Uterus (tissue), 4 donors: Measurements from ENCODE around the gene DMRTB1. TPM values are rescaled to one million over a fixed set of nuclear protein-coding genes. Genes with fewer than 3 reads are reported as not detected.

Source experiments
- DNase-seq, 2 donors: peaks; one replicate each; pipeline ENCODE4 v3.0.0-alpha.2; 2019 to 2020
- H3K27ac ChIP-seq, 2 donors: fragments of 200-600 bp; sonication (generic); 1 replicate in 1 of 2; 2 replicates in 1 of 2; pipeline ENCODE4 v1.5.1; 2016 to 2018
- H3K27me3 ChIP-seq, 2 donors: fragments of 200-600 bp; sonication (generic); one replicate each; pipeline ENCODE4 v1.5.1; 2018 to 2019; ENCODE audit warnings: control low read depth in 1 of 2
- H3K36me3 ChIP-seq, 2 donors: fragments of 200-600 bp; sonication (generic); one replicate each; pipeline ENCODE4 v1.5.1; 2019; ENCODE audit warnings: control low read depth in 1 of 2
- H3K4me1 ChIP-seq, 2 donors: fragments of 200-600 bp; sonication (generic); one replicate each; pipeline ENCODE4 v1.5.1; 2018 to 2019; ENCODE audit warnings: control low read depth in 1 of 2
- H3K4me3 ChIP-seq, 2 donors: fragments of 200-600 bp; sonication (generic); 1 replicate in 1 of 2; 2 replicates in 1 of 2; pipeline ENCODE4 v1.5.1; 2018 to 2019; ENCODE audit warnings: mild to moderate bottlenecking in 1 of 2
- H3K9me3 ChIP-seq, 2 donors: fragments of 200-600 bp; sonication (generic); one replicate each; pipeline ENCODE4 v1.5.1; 2019; ENCODE audit warnings: control low read depth in 1 of 2
- POLR2A ChIP-seq, 2 donors: fragments of 450-650 bp; IDR thresholded peaks; one replicate each; pipeline ENCODE4 v1.6.1; 2016; ENCODE audit warnings: antibody characterized with exemption in 2 of 2, mild to moderate bottlenecking in 1 of 2, moderate library complexity in 1 of 2
- intact Hi-C: fragments of 100-400 bp; cut with DNase I; formaldehyde crosslinking; loops from one replicate; pipeline ENCODE4 v1.15.1; 2023; ENCODE audit warnings: low total_unique reads
- total RNA-seq, 4 donors: library from RNA; depleted of rRNA in 3 of 4; stranded (reverse); fragments of >200 nt in 3 of 4; gene quantifications; one replicate each; pipeline versions ENCODE4 v1.1.0 to v1.2.4, GENCODE V29; 2014 to 2023
- TF ChIP-seq, protein P1 (sequence below), 4 experiments: fragments of 200-600 bp in 2 of 4; fragments of 450-650 bp in 2 of 4; sonication (generic) in 2 of 4; IDR thresholded peaks; one replicate each; pipeline ENCODE4 v1.5.1; 2016 to 2019; ENCODE audit warnings: antibody characterized with exemption in 4 of 4, mild to moderate bottlenecking in 2 of 4, moderate library complexity in 1 of 4
- donor health status: DM: yes; HTN: yes; CAD: no.

Gene DMRTB1
- total RNA-seq, 4 donors from 2014 or later: not detected

DNA sequence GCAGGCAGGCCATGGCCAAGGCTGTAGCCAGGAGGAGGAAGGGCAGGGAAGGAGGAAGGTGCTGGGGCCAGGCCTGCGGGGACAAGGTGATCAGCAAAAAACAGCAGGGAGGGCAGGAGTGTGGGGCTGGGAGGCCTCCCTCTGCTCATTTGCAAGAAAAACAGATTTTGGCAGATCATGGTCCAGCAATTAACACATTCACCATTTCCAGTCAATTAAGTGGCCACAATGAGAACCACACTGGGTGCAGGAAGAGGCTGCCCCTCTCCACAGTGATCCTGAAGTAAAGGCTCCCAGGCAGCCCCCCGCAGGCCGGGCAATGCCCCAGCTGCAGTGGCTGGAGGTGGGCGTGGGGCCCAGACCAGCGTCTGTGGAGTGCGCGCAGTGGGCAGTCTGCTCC lies 54.6 kb downstream of the DMRTB1 start:
- Histone ChIP-seq H3K9me3 (no peaks in the 10 kb centered on the region), H3K36me3 (no peaks in the 10 kb centered on the region), H3K27ac (peak overlapping the region in 1 of 2 donors; percentile 88), H3K27me3 (no peaks in the 10 kb centered on the region), H3K4me3 (no peak overlapping the region), H3K4me1 (peaks cover 5 to 7% of the 10 kb centered on the region in 2 donors)
- DNase-seq: no peak
- intact Hi-C loops: no loop called here
- no peak for TF ChIP-seq POLR2A (IDR thresholded peaks at IDR 0.05)
- TF ChIP-seq, protein P1, sequence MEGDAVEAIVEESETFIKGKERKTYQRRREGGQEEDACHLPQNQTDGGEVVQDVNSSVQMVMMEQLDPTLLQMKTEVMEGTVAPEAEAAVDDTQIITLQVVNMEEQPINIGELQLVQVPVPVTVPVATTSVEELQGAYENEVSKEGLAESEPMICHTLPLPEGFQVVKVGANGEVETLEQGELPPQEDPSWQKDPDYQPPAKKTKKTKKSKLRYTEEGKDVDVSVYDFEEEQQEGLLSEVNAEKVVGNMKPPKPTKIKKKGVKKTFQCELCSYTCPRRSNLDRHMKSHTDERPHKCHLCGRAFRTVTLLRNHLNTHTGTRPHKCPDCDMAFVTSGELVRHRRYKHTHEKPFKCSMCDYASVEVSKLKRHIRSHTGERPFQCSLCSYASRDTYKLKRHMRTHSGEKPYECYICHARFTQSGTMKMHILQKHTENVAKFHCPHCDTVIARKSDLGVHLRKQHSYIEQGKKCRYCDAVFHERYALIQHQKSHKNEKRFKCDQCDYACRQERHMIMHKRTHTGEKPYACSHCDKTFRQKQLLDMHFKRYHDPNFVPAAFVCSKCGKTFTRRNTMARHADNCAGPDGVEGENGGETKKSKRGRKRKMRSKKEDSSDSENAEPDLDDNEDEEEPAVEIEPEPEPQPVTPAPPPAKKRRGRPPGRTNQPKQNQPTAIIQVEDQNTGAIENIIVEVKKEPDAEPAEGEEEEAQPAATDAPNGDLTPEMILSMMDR (IDR thresholded peaks at IDR 0.05): no peak

DNA sequence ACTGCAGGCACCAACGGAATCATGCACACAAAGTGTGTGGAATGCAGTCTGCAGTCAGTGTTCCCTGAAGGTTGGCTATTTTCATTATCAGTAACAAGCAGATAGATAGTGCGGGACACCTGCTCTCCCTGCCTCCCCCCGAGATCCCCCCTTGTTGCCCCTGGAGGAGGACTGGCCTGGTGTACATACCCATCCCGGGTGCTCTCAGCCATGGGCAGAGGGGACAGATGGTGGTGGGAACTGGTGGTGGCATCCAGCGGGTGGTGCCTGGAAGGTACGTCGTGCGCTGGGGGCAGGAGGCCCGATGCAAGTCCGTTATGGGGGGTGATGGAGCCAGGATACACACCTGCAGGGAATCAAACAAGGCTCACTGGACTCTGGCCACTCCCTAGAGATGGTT lies 55.2 kb downstream of the DMRTB1 start:
- H3K36me3 ChIP-seq: no peaks in the 10 kb centered on the region
- no peaks in the 10 kb centered on the region for H3K27me3 ChIP-seq
- no peaks in the 10 kb centered on the region for H3K9me3 ChIP-seq
- DNase-seq: no peak
- TF ChIP-seq POLR2A (IDR thresholded peaks at IDR 0.05): no peak
- TF ChIP-seq, protein P1 (IDR thresholded peaks at IDR 0.05): no peak
- intact Hi-C loops: no loop called here
- no peak overlapping the region for H3K27ac ChIP-seq
- H3K4me3 ChIP-seq: no peak overlapping the region
- peaks cover 5 to 7% of the 10 kb centered on the region in 2 donors for H3K4me1 ChIP-seq

DNA sequence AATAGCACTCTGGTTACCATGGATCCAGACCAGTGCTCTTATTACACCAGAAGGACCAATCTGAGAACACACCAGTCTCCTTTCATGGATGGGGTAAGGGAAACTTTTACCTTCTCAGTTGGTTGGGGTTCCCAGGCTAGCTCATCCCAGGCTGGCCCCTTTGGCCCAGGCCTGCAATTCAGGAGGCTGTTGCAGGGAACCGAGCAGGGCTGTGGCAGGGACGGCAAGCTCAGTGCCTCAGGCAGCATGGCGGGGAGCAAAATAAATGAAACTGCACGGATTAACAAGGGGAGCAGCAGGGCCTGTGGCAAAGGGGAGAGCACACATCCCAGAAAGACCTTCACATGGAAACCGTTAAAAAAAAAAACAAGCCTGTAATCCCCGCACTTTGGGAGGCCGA lies 57.0 kb downstream of the DMRTB1 start:
- no peak for DNase-seq
- intact Hi-C loops: no loop called here
- Histone ChIP-seq H3K36me3 (no peaks in the 10 kb centered on the region), H3K4me3 (no peak overlapping the region), H3K9me3 (no peaks in the 10 kb centered on the region), H3K4me1 (peaks cover 5 to 7% of the 10 kb centered on the region in 2 donors), H3K27me3 (no peaks in the 10 kb centered on the region), H3K27ac (no peak overlapping the region)
- TF ChIP-seq POLR2A (IDR thresholded peaks at IDR 0.05): no peak
- TF ChIP-seq, protein P1 (IDR thresholded peaks at IDR 0.05): no peak

Other genes with a start within 250 kb of the DMRTB1 start
- 10 to 100 TPM; 78.9 to 81.9 (median 80.6) TPM for gene CZIB, start 238.8 kb upstream of the DMRTB1 start, total RNA-seq
- gene MAGOH, start 220.9 kb upstream of the DMRTB1 start, total RNA-seq: 10 to 100 TPM; 31.6 to 60.9 (median 45.2) TPM
- gene LRP8, start 131.3 kb upstream of the DMRTB1 start, total RNA-seq: 10 to 100 TPM in 1 of 4 donors, 1 to 10 TPM in 3; 1.5 to 15.3 (median 8.5) TPM